MCF 10A (cell line): ENCODE results near the gene SLC38A1. TPM values are rescaled to one million over a fixed set of nuclear protein-coding genes. Genes with fewer than 3 reads are reported as not detected.

Experiments used
- BruUV-seq: library from RNA; stranded (reverse); fragments of 400-500 nt; replicated peaks from 2 replicates; lab custom pipeline; 2021; lab: Mats Ljungman, UMichigan
- CTCF ChIA-PET: fragments of 300-600 bp; sonication (Branson Sonifier 250); formaldehyde crosslinking; extraction: SDS; loops from one replicate; lab custom pipeline; 2021; ENCODE audit warnings: antibody characterized with exemption, inconsistent platforms; lab: Yijun Ruan, JAX
- POLR2A ChIA-PET: fragments of 300-600, 350-650 bp; sonication (Branson Sonifier 250); formaldehyde crosslinking; extraction: SDS; loops from one replicate; lab custom pipeline; 2020; ENCODE audit warnings: antibody characterized with exemption, inconsistent platforms; lab: Yijun Ruan, JAX
- DNase-seq: peaks from one replicate; pipeline ENCODE4 v3.0.0-alpha.2; 2018; ENCODE audit not compliant: unreplicated experiment
- H3K27ac Mint-ChIP-seq: one replicate; pipeline ENCODE4 v1.8.0; 2022; ENCODE audit warnings: mild to moderate bottlenecking, low read depth, mixed read lengths; ENCODE audit not compliant: unreplicated experiment
- H3K27me3 Mint-ChIP-seq: one replicate; pipeline ENCODE4 v1.8.0; 2022; ENCODE audit warnings: mixed read lengths; ENCODE audit not compliant: insufficient read depth, unreplicated experiment
- H3K36me3 Mint-ChIP-seq: one replicate; pipeline ENCODE4 v1.8.0; 2022; ENCODE audit warnings: mild to moderate bottlenecking, moderate library complexity, mixed read lengths; ENCODE audit not compliant: insufficient read depth, unreplicated experiment
- H3K4me1 Mint-ChIP-seq: one replicate; pipeline ENCODE4 v1.8.0; 2022; ENCODE audit warnings: mixed read lengths; ENCODE audit not compliant: insufficient read depth, unreplicated experiment
- H3K4me3 Mint-ChIP-seq: one replicate; pipeline ENCODE4 v1.8.0; 2022; ENCODE audit warnings: mild to moderate bottlenecking, moderate library complexity, mixed read lengths; ENCODE audit not compliant: unreplicated experiment
- H3K9me3 Mint-ChIP-seq: one replicate; pipeline ENCODE4 v1.8.0; 2022; ENCODE audit warnings: mixed read lengths; ENCODE audit not compliant: unreplicated experiment
- CTCF ChIP-seq: fragments of 200-600 bp; IDR thresholded peaks from one replicate; pipeline ENCODE4 v1.8.0; 2022; ENCODE audit warnings: antibody characterized with exemption, mild to moderate bottlenecking; ENCODE audit not compliant: unreplicated experiment
- intact Hi-C: fragments of 100-400 bp; cut with micrococcal nuclease; formaldehyde crosslinking; loops from 2 replicates; pipeline ENCODE4 v1.14.1; 2022
- total RNA-seq: library from RNA; stranded (reverse); gene quantifications from 2 replicates; pipeline ENCODE4 v1.2.3, GENCODE V29; 2022

The SLC38A1 gene
- total RNA-seq, 1 experiment from 2014 or later = 327 TPM

GRCh38 chr12:46224386-46224785 lies 44.5 kb downstream of the SLC38A1 start:
- ChIA-PET CTCF (interaction anchor here (0.5 to 1.2 kb wide), 3 partner anchors 9 to 426 kb away, joined by 3 read pairs; no protein-coding TSS in a partner anchor), POLR2A (interaction anchor here (0.6 to 2.0 kb wide), 10 partner anchors 15 to 65 kb away, joined by 3 to 7 read pairs (median 4); partner anchors contain the start of gene SLC38A1)
- no TSS peak for BruUV-seq
- H3K36me3 Mint-ChIP-seq = peaks cover 79% of the 10 kb centered on the region
- peaks cover 41% of the 10 kb centered on the region for H3K4me1 Mint-ChIP-seq
- TF ChIP-seq CTCF = no peak
- peak overlapping the region; percentile 42 for H3K27ac Mint-ChIP-seq
- no peak overlapping the region for H3K4me3 Mint-ChIP-seq
- H3K27me3 Mint-ChIP-seq = no peaks in the 10 kb centered on the region
- no peaks in the 10 kb centered on the region for H3K9me3 Mint-ChIP-seq
- intact Hi-C loops = no loop called here
- peak; percentile 40 for DNase-seq

GRCh38 chr12:46223047-46223446 lies 45.8 kb downstream of the SLC38A1 start:
- POLR2A ChIA-PET = no interaction called here
- TF ChIP-seq CTCF = no peak
- intact Hi-C loops = no loop called here
- H3K4me3 Mint-ChIP-seq = no peak overlapping the region
- peak overlapping the region; percentile 21 for H3K27ac Mint-ChIP-seq
- CTCF ChIA-PET = no interaction called here
- no peak for DNase-seq
- H3K4me1 Mint-ChIP-seq = peaks cover 41% of the 10 kb centered on the region
- no peaks in the 10 kb centered on the region for H3K27me3 Mint-ChIP-seq
- H3K36me3 Mint-ChIP-seq = peaks cover 78% of the 10 kb centered on the region
- no peaks in the 10 kb centered on the region for H3K9me3 Mint-ChIP-seq
- no TSS peak for BruUV-seq

- no peaks in the 10 kb centered on the region for H3K9me3 Mint-ChIP-seq
Observed at GRCh38 chr12:46222636-46223035, 46.2 kb downstream of the SLC38A1 start.

More at GRCh38 chr12:46222636-46223035, 46.2 kb downstream of the SLC38A1 start:
- BruUV-seq = no TSS peak
- H3K27ac Mint-ChIP-seq = peak overlapping the region; percentile 40
- no peak for TF ChIP-seq CTCF
- intact Hi-C loops = no loop called here
- H3K4me1 Mint-ChIP-seq = peaks cover 41% of the 10 kb centered on the region
- ChIA-PET CTCF (interaction anchor here (1.0 kb wide), 1 partner anchor 15 kb away, joined by 3 read pairs; no protein-coding TSS in a partner anchor), POLR2A (interaction anchor here (0.8 to 1.8 kb wide), 4 partner anchors 13 to 46 kb away, joined by 3 to 6 read pairs (median 4); partner anchors contain the start of gene SLC38A1)
- DNase-seq = no peak
- no peaks in the 10 kb centered on the region for H3K27me3 Mint-ChIP-seq
- peaks cover 81% of the 10 kb centered on the region for H3K36me3 Mint-ChIP-seq
- H3K4me3 Mint-ChIP-seq = no peak overlapping the region
